Measurements from ENCODE around the gene NTF3. TPM values are rescaled to one million over a fixed set of nuclear protein-coding genes. Genes with fewer than 3 reads are reported as not detected.

Gene NTF3
- total RNA-seq, 1 experiment from 2014 or later = not detected

DNA sequence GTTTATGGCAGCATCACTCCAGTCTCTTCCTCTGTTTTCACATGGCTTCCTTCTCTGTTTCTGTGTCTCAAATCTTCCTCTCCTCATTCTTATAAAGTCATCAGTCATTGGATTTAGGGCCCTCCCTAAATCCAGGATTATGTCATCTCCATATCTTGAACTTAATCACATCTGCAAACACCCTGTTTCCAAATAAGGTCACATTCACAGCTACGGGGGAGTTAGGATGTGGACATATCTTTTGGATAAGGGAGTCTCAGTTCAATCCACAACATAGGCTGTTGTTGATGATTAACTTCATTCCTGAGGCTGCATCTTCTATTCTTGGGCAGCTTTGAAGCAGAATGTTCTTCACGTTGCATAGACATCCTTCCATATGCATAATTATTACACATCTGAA, 40.3 kb upstream of the NTF3 start:
- POLR2A ChIA-PET = interaction anchor here (0.6 kb wide), 1 partner anchor 223 kb away, joined by 3 read pairs; no protein-coding TSS in a partner anchor
- no peaks in the 10 kb centered on the region for H3K36me3 ChIP-seq (ENCODE audit: control insufficient read depth, insufficient read depth, low read length)
- H3K4me1 ChIP-seq (ENCODE audit: control insufficient read depth, insufficient read depth, low read length) = no peaks in the 10 kb centered on the region
- intact Hi-C loops (cut with micrococcal nuclease; ENCODE audit: unreplicated experiment) (no loop called here), in situ Hi-C loops (cut with HindIII; ENCODE audit: low pct_unique_long_range_greater_than_20kb, low sequenced_read_pairs) (no loop called here)
- H3K9me3 ChIP-seq (ENCODE audit: control insufficient read depth, insufficient read depth, low read depth, low read length) = no peaks in the 10 kb centered on the region
- no TSS peak for BruUV-seq (replicated peaks)
- H3K4me3 ChIP-seq (ENCODE audit: low read depth in 2 of 2, low read length in 2 of 2) = no peak overlapping the region
- TF ChIP-seq, protein P1, sequence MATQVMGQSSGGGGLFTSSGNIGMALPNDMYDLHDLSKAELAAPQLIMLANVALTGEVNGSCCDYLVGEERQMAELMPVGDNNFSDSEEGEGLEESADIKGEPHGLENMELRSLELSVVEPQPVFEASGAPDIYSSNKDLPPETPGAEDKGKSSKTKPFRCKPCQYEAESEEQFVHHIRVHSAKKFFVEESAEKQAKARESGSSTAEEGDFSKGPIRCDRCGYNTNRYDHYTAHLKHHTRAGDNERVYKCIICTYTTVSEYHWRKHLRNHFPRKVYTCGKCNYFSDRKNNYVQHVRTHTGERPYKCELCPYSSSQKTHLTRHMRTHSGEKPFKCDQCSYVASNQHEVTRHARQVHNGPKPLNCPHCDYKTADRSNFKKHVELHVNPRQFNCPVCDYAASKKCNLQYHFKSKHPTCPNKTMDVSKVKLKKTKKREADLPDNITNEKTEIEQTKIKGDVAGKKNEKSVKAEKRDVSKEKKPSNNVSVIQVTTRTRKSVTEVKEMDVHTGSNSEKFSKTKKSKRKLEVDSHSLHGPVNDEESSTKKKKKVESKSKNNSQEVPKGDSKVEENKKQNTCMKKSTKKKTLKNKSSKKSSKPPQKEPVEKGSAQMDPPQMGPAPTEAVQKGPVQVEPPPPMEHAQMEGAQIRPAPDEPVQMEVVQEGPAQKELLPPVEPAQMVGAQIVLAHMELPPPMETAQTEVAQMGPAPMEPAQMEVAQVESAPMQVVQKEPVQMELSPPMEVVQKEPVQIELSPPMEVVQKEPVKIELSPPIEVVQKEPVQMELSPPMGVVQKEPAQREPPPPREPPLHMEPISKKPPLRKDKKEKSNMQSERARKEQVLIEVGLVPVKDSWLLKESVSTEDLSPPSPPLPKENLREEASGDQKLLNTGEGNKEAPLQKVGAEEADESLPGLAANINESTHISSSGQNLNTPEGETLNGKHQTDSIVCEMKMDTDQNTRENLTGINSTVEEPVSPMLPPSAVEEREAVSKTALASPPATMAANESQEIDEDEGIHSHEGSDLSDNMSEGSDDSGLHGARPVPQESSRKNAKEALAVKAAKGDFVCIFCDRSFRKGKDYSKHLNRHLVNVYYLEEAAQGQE (IDR thresholded peaks at IDR 0.05; ENCODE audit: insufficient read depth in 1 of 2, low read depth in 2 of 2, low read length in 1 of 2) = no peak
- TF ChIP-seq POLR2AphosphoS5 (IDR thresholded peaks at IDR 0.05; ENCODE audit: low read depth, low read length) (no peak), CTCF (IDR thresholded peaks at IDR 0.05) (no peak), SIN3A (IDR thresholded peaks at IDR 0.05; ENCODE audit: borderline replicate concordance, insufficient read depth, low read depth, low read length) (no peak), TCF7L2 (IDR thresholded peaks at IDR 0.05; ENCODE audit: low read depth, low read length) (no peak)
- CTCF ChIA-PET = no interaction called here
- DNase-seq (ENCODE audit: low read depth, low spot score) = no peak
- no peak for ATAC-seq
- no peak overlapping the region for H3K27ac ChIP-seq (ENCODE audit: low read length)
- H3K27me3 ChIP-seq (ENCODE audit: control insufficient read depth, insufficient read depth, low read length) = no peaks in the 10 kb centered on the region

GRCh38 chr12:5392961-5393360, 38.9 kb upstream of the NTF3 start:
- intact Hi-C loops (cut with micrococcal nuclease; ENCODE audit: unreplicated experiment) (no loop called here), in situ Hi-C loops (cut with HindIII; ENCODE audit: low pct_unique_long_range_greater_than_20kb, low sequenced_read_pairs) (no loop called here)
- no TSS peak for BruUV-seq (replicated peaks)
- no peak for TF ChIP-seq POLR2AphosphoS5 (IDR thresholded peaks at IDR 0.05; ENCODE audit: low read depth, low read length)
- TF ChIP-seq, protein P1 (IDR thresholded peaks at IDR 0.05; ENCODE audit: insufficient read depth in 1 of 2, low read depth in 2 of 2, low read length in 1 of 2) = no peak
- TF ChIP-seq SIN3A (IDR thresholded peaks at IDR 0.05; ENCODE audit: borderline replicate concordance, insufficient read depth, low read depth, low read length) = no peak
- no peak for TF ChIP-seq TCF7L2 (IDR thresholded peaks at IDR 0.05; ENCODE audit: low read depth, low read length)
- TF ChIP-seq CTCF (IDR thresholded peaks at IDR 0.05) = no peak
- DNase-seq (ENCODE audit: low read depth, low spot score) (no peak), ATAC-seq (no peak)
- ChIA-PET POLR2A (no interaction called here), CTCF (no interaction called here)
- H3K4me3 ChIP-seq (ENCODE audit: low read depth in 2 of 2, low read length in 2 of 2) = no peak overlapping the region
- no peaks in the 10 kb centered on the region for H3K27me3 ChIP-seq (ENCODE audit: control insufficient read depth, insufficient read depth, low read length)
- no peak overlapping the region for H3K27ac ChIP-seq (ENCODE audit: low read length)
- no peaks in the 10 kb centered on the region for H3K36me3 ChIP-seq (ENCODE audit: control insufficient read depth, insufficient read depth, low read length)
- no peaks in the 10 kb centered on the region for H3K9me3 ChIP-seq (ENCODE audit: control insufficient read depth, insufficient read depth, low read depth, low read length)
- no peaks in the 10 kb centered on the region for H3K4me1 ChIP-seq (ENCODE audit: control insufficient read depth, insufficient read depth, low read length)

Data from Panc1 (cell line).